HG03354 (cell line): Measurements from ENCODE around the gene VPS35L.

Source experiments
- ATAC-seq: cut with Tn5 transposase; IDR thresholded peaks from one replicate; pipeline ENCODE4 v1.9.1; 2021; ENCODE audit warnings: mild to moderate bottlenecking; ENCODE audit not compliant: unreplicated experiment, poor library complexity, severe bottlenecking

Gene VPS35L

DNA sequence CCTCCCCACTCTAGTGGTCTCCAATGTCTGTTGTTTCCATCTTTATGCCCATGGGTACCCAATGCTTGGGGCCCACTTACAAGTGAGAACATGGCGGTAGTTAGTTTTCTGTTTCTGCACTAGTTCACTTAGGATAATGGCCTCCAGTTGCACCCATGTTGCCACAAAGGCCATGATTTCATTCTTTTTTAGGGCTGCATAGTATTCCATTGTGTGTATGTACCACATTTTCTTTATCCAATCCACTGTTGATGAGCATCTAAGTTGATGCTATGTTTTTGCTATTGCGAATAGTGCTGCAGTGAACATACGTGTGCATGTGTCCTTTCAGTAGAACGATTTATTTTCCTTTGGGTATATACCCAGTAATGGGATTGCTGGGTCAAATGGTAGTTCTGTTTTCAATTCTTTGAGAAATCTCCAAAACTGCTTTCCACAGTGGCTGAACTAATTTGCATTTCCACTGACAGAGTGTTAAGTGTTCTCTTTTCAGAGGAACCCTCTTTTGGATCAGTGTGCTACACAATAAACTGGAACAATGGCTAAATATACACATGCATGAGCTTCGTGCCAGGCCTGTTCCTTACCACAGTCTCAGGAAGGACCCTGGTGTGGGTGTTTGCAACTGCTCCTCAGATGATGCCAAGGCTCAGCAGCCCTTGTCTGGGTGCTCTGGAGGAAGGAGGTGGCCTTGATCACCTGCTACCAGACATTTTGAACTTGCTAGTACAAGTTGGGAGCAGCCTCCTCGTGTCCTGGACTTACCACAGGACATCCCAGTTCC lies 128.1 kb downstream of the VPS35L start:
- ATAC-seq, result no peak

GRCh38 chr16:19685176-19685575 lies 129.7 kb downstream of the VPS35L start:
- ATAC-seq, result no peak

- no peak for ATAC-seq
Observed at GRCh38 chr16:19687279-19687678, 131.8 kb downstream of the VPS35L start.

- no peak for ATAC-seq
Observed at GRCh38 chr16:19688396-19689024, 133.0 kb downstream of the VPS35L start.

GRCh38 chr16:19689342-19689741 lies 133.8 kb downstream of the VPS35L start:
- no peak for ATAC-seq

DNA sequence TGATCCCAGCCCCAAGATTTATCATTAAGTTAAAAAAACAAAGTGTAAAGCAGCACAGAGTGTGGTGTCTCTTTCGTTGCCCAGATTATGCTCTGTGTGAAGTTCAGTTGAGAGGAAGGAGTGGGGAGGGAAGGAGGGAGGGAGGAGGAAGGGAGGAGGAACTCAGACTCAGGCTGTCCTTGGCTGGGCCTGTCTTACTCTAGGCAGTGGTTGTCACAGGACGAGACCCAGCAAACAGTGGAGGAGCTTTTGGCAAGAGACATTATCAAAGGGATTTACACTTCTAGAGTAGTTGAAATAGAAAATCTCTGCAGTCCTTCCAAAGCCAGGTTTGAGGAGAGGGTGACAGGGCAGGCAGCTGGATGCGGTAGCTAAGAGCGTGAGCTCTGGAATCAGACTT lies 134.7 kb downstream of the VPS35L start:
- no peak for ATAC-seq

GRCh38 chr16:19691161-19691711 lies 135.7 kb downstream of the VPS35L start:
- ATAC-seq, result no peak

- ATAC-seq, result no peak
Observed at GRCh38 chr16:19694989-19695388, 139.5 kb downstream of the VPS35L start.

DNA sequence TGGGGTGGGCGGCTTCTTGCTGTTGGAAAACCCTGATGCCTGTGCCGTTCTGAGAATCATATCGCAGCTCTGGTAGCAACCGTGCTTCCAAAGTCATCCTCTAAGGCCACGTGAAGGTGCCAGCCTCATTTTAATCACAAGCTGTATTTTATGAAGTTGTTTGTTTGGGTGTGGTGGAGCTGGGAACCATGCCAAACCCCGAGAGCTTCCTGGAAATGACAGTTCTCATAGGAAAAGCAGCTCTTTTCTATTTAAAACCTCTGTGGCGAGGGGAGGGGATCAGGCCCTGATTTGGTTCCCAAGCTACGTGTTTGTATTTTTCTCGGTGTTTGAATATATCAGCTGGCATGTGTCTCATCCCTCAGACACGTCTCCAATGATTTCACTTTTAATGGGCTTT lies 140.8 kb downstream of the VPS35L start:
- no peak for ATAC-seq

GRCh38 chr16:19696961-19697360 lies 141.5 kb downstream of the VPS35L start:
- no peak for ATAC-seq

GRCh38 chr16:19697756-19698318 lies 142.3 kb downstream of the VPS35L start:
- no peak for ATAC-seq

- ATAC-seq, result no peak
Observed at GRCh38 chr16:19698480-19699465, 143.3 kb downstream of the VPS35L start.

GRCh38 chr16:19699472-19699871 lies 144.0 kb downstream of the VPS35L start:
- no peak for ATAC-seq

DNA sequence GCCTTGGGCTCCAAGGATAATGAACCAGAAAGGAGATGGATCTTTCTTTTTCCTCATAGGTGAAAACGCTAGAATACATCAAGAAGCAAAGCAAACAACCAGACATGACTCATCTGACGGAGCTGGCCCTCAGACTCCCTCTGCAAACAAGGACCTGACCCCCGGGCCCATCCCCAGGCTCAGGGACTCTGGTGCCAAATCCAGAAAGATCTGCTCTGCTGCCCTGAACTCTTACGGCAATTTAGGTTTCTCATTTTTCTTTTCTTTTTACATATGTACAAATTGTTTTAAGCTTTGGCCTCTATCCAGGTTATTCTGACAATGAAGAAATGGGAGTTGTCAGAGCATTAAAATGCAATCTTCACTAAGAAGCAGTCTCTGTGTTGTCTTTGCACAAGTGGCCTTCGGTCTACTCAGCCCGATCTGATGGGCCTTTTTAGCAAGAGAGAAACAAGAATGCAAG lies 144.8 kb downstream of the VPS35L start:
- ATAC-seq, result no peak

DNA sequence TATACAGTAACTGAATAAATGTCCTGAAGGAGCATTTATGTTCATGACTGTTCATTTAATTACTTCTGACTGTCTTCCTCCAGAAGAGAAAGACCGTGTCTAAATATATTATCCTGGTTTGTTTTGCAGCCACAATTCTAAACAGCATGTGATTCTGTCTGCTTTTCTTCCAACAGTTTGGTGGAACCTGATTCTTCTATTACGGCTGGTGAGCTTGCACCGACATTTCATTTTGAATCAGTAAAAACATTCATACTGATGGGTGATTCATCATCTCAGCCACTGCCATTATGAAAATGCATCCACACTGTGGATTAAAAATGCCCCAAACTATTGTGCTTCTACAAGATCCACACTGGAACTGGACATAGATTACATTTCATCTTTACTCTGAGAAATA lies 145.6 kb downstream of the VPS35L start:
- no peak for ATAC-seq

GRCh38 chr16:19703172-19703889 lies 147.8 kb downstream of the VPS35L start:
- ATAC-seq, result no peak

- ATAC-seq, result no peak
Observed at GRCh38 chr16:19704321-19705145, 149.0 kb downstream of the VPS35L start.

GRCh38 chr16:19705146-19705501 lies 149.6 kb downstream of the VPS35L start:
- no peak for ATAC-seq
